ENCODE measurements around the gene CDH5. TPM values are rescaled to one million over a fixed set of nuclear protein-coding genes. Genes with fewer than 3 reads are reported as not detected.

CDH5 gene
- total RNA-seq, 1 donor from 2014 or later = 1,308 TPM

GRCh38 chr16:66441586-66442375 is 75.3 kb downstream of the CDH5 start:
- peaks cover 6% of the 10 kb centered on the region for H3K27me3 Mint-ChIP-seq (ENCODE audit: unreplicated experiment)
- no peak overlapping the region for H3K27ac Mint-ChIP-seq (ENCODE audit: unreplicated experiment)
- DNase-seq (ENCODE audit: low spot score) = no peak
- peaks cover 4% of the 10 kb centered on the region for H3K4me1 Mint-ChIP-seq (ENCODE audit: unreplicated experiment)
- no peak for TF ChIP-seq CTCF (IDR thresholded peaks at IDR 0.05; ENCODE audit: unreplicated experiment)
- peaks cover 7% of the 10 kb centered on the region for H3K36me3 Mint-ChIP-seq (ENCODE audit: low read depth, unreplicated experiment)
- H3K9me3 Mint-ChIP-seq (ENCODE audit: unreplicated experiment) = no peaks in the 10 kb centered on the region
- no peak overlapping the region for H3K4me3 Mint-ChIP-seq (ENCODE audit: unreplicated experiment)

GRCh38 chr16:66442502-66443268 is 76.2 kb downstream of the CDH5 start:
- Mint-ChIP-seq H3K27me3 (ENCODE audit: unreplicated experiment) (peaks cover 6% of the 10 kb centered on the region), H3K27ac (ENCODE audit: unreplicated experiment) (no peak overlapping the region), H3K9me3 (ENCODE audit: unreplicated experiment) (no peaks in the 10 kb centered on the region), H3K4me3 (ENCODE audit: unreplicated experiment) (no peak overlapping the region), H3K4me1 (ENCODE audit: unreplicated experiment) (peaks cover 4% of the 10 kb centered on the region), H3K36me3 (ENCODE audit: low read depth, unreplicated experiment) (peaks cover 7% of the 10 kb centered on the region)
- no peak for DNase-seq (ENCODE audit: low spot score)
- TF ChIP-seq CTCF (IDR thresholded peaks at IDR 0.05; ENCODE audit: unreplicated experiment) = no peak

GRCh38 chr16:66443269-66443652 is 76.8 kb downstream of the CDH5 start:
- Mint-ChIP-seq H3K4me3 (ENCODE audit: unreplicated experiment) (no peak overlapping the region), H3K27ac (ENCODE audit: unreplicated experiment) (no peak overlapping the region), H3K4me1 (ENCODE audit: unreplicated experiment) (peaks cover 4% of the 10 kb centered on the region), H3K36me3 (ENCODE audit: low read depth, unreplicated experiment) (peaks cover 7% of the 10 kb centered on the region), H3K27me3 (ENCODE audit: unreplicated experiment) (peaks cover 6% of the 10 kb centered on the region), H3K9me3 (ENCODE audit: unreplicated experiment) (no peaks in the 10 kb centered on the region)
- no peak for TF ChIP-seq CTCF (IDR thresholded peaks at IDR 0.05; ENCODE audit: unreplicated experiment)
- no peak for DNase-seq (ENCODE audit: low spot score)

GRCh38 chr16:66444049-66444481 is 77.6 kb downstream of the CDH5 start:
- no peak overlapping the region for H3K27ac Mint-ChIP-seq (ENCODE audit: unreplicated experiment)
- H3K27me3 Mint-ChIP-seq (ENCODE audit: unreplicated experiment) = peaks cover 6% of the 10 kb centered on the region
- TF ChIP-seq CTCF (IDR thresholded peaks at IDR 0.05; ENCODE audit: unreplicated experiment) = peak; percentile 16
- H3K9me3 Mint-ChIP-seq (ENCODE audit: unreplicated experiment) = no peaks in the 10 kb centered on the region
- peaks cover 7% of the 10 kb centered on the region for H3K36me3 Mint-ChIP-seq (ENCODE audit: low read depth, unreplicated experiment)
- no peak overlapping the region for H3K4me3 Mint-ChIP-seq (ENCODE audit: unreplicated experiment)
- DNase-seq (ENCODE audit: low spot score) = no peak
- H3K4me1 Mint-ChIP-seq (ENCODE audit: unreplicated experiment) = peaks cover 4% of the 10 kb centered on the region

- no peaks in the 10 kb centered on the region for H3K27me3 Mint-ChIP-seq (ENCODE audit: unreplicated experiment)
- no peak overlapping the region for H3K4me3 Mint-ChIP-seq (ENCODE audit: unreplicated experiment)
- H3K36me3 Mint-ChIP-seq (ENCODE audit: low read depth, unreplicated experiment) = peaks cover 7% of the 10 kb centered on the region
- H3K4me1 Mint-ChIP-seq (ENCODE audit: unreplicated experiment) = peaks cover 4% of the 10 kb centered on the region
- TF ChIP-seq CTCF (IDR thresholded peaks at IDR 0.05; ENCODE audit: unreplicated experiment) = no peak
- DNase-seq (ENCODE audit: low spot score) = no peak
- no peaks in the 10 kb centered on the region for H3K9me3 Mint-ChIP-seq (ENCODE audit: unreplicated experiment)
- H3K27ac Mint-ChIP-seq (ENCODE audit: unreplicated experiment) = no peak overlapping the region
These were observed 80.2 kb downstream of the CDH5 start for GRCh38 chr16:66446737-66447136.
